Transverse colon (tissue), 4 donors: ENCODE results near the gene CCR8.

Experiments
- EP300 ChIP-seq: sonication (generic); formaldehyde crosslinking; IDR thresholded peaks from one replicate; pipeline ENCODE4 v1.6.1; 2017; ENCODE audit warnings: antibody characterized with exemption, low read depth
- POLR2A ChIP-seq: fragments of 450-650 bp; IDR thresholded peaks from one replicate; pipeline ENCODE4 v1.6.1; 2016; ENCODE audit warnings: antibody characterized with exemption, mild to moderate bottlenecking, moderate library complexity
- POLR2AphosphoS5 ChIP-seq, 3 donors: sonication (generic); formaldehyde crosslinking; IDR thresholded peaks; one replicate each; pipeline ENCODE4 v1.6.1; 2016; ENCODE audit warnings: antibody characterized with exemption in 3 of 3
- TF ChIP-seq, protein P1 (sequence below), 5 experiments: fragments of 200-600 bp in 3 of 5; fragments of 450-650 bp in 2 of 5; sonication (generic) in 3 of 5; IDR thresholded peaks; 1 replicate in 2 of 5; 2 replicates in 3 of 5; pipeline ENCODE4 v1.5.1; 2016 to 2017; ENCODE audit warnings: antibody characterized with exemption in 5 of 5, inconsistent platforms in 3 of 5, mild to moderate bottlenecking in 2 of 5, moderate library complexity in 1 of 5

DNA sequence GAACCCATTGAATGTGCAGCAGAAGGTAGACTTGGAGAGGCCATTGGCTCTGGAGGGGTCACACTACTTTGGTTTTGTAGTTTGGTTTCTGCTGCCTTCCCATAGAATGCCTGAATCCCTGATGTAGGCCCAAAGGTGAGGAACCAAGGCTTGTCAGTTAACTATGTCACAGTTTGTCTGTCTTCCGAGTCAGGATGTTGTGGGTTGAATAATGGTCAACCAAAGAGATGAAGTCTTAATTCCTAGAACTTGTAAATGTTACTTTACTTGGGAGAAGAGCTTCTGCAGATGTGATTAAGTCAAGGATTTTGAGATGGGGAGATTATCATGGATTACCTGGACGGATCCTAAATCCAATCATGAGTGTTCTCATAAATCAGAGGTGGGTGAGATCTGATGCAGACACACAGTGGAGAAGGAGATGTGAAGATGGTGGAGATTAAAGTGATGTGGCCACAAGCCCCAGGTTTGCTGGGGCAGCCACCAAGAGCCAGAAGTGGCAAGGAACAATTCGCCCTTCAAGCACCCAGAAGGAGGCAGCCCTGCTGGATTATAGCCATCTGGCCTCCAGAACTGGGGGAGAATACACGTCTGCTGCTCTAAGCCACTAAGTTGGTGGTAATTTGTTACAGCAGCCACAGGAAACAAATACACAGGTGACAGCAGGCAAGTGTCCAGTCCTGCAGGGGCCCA is 2.3 kb upstream of the CCR8 start:
- TF ChIP-seq, protein P1, sequence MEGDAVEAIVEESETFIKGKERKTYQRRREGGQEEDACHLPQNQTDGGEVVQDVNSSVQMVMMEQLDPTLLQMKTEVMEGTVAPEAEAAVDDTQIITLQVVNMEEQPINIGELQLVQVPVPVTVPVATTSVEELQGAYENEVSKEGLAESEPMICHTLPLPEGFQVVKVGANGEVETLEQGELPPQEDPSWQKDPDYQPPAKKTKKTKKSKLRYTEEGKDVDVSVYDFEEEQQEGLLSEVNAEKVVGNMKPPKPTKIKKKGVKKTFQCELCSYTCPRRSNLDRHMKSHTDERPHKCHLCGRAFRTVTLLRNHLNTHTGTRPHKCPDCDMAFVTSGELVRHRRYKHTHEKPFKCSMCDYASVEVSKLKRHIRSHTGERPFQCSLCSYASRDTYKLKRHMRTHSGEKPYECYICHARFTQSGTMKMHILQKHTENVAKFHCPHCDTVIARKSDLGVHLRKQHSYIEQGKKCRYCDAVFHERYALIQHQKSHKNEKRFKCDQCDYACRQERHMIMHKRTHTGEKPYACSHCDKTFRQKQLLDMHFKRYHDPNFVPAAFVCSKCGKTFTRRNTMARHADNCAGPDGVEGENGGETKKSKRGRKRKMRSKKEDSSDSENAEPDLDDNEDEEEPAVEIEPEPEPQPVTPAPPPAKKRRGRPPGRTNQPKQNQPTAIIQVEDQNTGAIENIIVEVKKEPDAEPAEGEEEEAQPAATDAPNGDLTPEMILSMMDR (IDR thresholded peaks at IDR 0.05): no peak
- TF ChIP-seq EP300 (no peak), POLR2AphosphoS5 (IDR thresholded peaks at IDR 0.05) (no peak), POLR2A (no peak)
